Measurements from ENCODE around the gene ZNF74. TPM values are rescaled to one million over a fixed set of nuclear protein-coding genes. Genes with fewer than 3 reads are reported as not detected.
"Not testable (repeated sequence)": the region's sequence is repeated elsewhere in the genome, so short reads cannot be mapped to it uniquely, and the experiment has no call there.

Gene ZNF74
- total RNA-seq, 1 experiment from 2014 or later = 3.2 TPM

- DNase-seq (ENCODE audit: low read depth) = no peak
These were observed 6.8 kb downstream of the ZNF74 start for GRCh38 chr22:20400606-20401375.

GRCh38 chr22:20401376-20402014 lies 7.5 kb downstream of the ZNF74 start:
- DNase-seq (ENCODE audit: low read depth) = no peak

- DNase-seq (ENCODE audit: low read depth) = no peak
These were observed 9.2 kb downstream of the ZNF74 start for GRCh38 chr22:20402960-20403778.

- DNase-seq (ENCODE audit: low read depth) = no peak
These were observed 9.8 kb downstream of the ZNF74 start for GRCh38 chr22:20403779-20404140.

GRCh38 chr22:20404881-20405280 lies 10.9 kb downstream of the ZNF74 start:
- DNase-seq (ENCODE audit: low read depth) = no peak

- no peak for DNase-seq (ENCODE audit: low read depth)
These were observed 11.5 kb downstream of the ZNF74 start for GRCh38 chr22:20405291-20405930.

GRCh38 chr22:20405931-20406685 lies 12.2 kb downstream of the ZNF74 start:
- no peak for DNase-seq (ENCODE audit: low read depth)

GRCh38 chr22:20406686-20407408 lies 12.9 kb downstream of the ZNF74 start:
- no peak for DNase-seq (ENCODE audit: low read depth)

- DNase-seq (ENCODE audit: low read depth) = no peak
These were observed 13.9 kb downstream of the ZNF74 start for GRCh38 chr22:20407829-20408228.

- no peak for DNase-seq (ENCODE audit: low read depth)
These were observed 14.9 kb downstream of the ZNF74 start for GRCh38 chr22:20408891-20409290.

GRCh38 chr22:20409385-20409784 lies 15.4 kb downstream of the ZNF74 start:
- not testable (repeated sequence) for DNase-seq (ENCODE audit: low read depth)

GRCh38 chr22:20412474-20413216 lies 18.7 kb downstream of the ZNF74 start:
- no peak for DNase-seq (ENCODE audit: low read depth)

GRCh38 chr22:20413217-20414058 lies 19.5 kb downstream of the ZNF74 start:
- no peak for DNase-seq (ENCODE audit: low read depth)

GRCh38 chr22:20414059-20414440 lies 20.1 kb downstream of the ZNF74 start:
- no peak for DNase-seq (ENCODE audit: low read depth)

- no peak for DNase-seq (ENCODE audit: low read depth)
These were observed 20.5 kb downstream of the ZNF74 start for GRCh38 chr22:20414450-20414849.

GRCh38 chr22:20415241-20415640 lies 21.3 kb downstream of the ZNF74 start:
- DNase-seq (ENCODE audit: low read depth) = not testable (repeated sequence)

- not testable (repeated sequence) for DNase-seq (ENCODE audit: low read depth)
These were observed 21.7 kb downstream of the ZNF74 start for GRCh38 chr22:20415699-20416098.

GRCh38 chr22:20418211-20418788 lies 24.3 kb downstream of the ZNF74 start:
- DNase-seq (ENCODE audit: low read depth) = peak; percentile 77

- no peak for DNase-seq (ENCODE audit: low read depth)
These were observed 25.7 kb downstream of the ZNF74 start for GRCh38 chr22:20419664-20419951.
